ENCODE data around the gene DSG2.

The DSG2 gene

DNA sequence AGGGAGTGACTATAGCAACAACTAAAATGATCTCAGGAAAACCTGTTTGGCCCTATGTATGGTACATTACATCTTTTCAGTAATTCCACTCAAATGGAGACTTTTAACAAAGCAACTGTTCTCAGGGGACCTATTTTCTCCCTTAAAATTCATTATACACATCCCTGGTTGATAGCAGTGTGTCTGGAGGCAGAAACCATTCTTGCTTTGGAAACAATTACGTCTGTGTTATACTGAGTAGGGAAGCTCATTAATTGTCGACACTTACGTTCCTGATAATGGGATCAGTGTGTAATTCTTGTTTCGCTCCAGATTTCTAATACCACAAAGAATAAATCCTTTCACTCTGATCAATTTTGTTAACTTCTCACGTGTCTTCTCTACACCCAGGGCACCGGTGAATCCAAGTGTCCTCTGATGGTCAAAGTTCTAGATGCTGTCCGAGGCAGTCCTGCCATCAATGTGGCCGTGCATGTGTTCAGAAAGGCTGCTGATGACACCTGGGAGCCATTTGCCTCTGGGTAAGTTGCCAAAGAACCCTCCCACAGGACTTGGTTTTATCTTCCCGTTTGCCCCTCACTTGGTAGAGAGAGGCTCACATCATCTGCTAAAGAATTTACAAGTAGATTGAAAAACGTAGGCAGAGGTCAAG, 94.7 kb downstream of the DSG2 start:
- DNase-seq, result no peak

DNA sequence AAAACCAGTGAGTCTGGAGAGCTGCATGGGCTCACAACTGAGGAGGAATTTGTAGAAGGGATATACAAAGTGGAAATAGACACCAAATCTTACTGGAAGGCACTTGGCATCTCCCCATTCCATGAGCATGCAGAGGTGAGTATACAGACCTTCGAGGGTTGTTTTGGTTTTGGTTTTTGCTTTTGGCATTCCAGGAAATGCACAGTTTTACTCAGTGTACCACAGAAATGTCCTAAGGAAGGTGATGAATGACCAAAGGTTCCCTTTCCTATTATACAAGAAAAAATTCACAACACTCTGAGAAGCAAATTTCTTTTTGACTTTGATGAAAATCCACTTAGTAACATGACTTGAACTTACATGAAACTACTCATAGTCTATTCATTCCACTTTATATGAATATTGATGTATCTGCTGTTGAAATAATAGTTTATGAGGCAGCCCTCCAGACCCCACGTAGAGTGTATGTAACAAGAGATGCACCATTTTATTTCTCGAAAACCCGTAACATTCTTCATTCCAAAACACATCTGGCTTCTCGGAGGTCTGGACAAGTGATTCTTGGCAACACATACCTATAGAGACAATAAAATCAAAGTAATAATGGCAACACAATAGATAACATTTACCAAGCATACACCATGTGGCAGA, 97.3 kb downstream of the DSG2 start:
- DNase-seq, result no peak

DNA sequence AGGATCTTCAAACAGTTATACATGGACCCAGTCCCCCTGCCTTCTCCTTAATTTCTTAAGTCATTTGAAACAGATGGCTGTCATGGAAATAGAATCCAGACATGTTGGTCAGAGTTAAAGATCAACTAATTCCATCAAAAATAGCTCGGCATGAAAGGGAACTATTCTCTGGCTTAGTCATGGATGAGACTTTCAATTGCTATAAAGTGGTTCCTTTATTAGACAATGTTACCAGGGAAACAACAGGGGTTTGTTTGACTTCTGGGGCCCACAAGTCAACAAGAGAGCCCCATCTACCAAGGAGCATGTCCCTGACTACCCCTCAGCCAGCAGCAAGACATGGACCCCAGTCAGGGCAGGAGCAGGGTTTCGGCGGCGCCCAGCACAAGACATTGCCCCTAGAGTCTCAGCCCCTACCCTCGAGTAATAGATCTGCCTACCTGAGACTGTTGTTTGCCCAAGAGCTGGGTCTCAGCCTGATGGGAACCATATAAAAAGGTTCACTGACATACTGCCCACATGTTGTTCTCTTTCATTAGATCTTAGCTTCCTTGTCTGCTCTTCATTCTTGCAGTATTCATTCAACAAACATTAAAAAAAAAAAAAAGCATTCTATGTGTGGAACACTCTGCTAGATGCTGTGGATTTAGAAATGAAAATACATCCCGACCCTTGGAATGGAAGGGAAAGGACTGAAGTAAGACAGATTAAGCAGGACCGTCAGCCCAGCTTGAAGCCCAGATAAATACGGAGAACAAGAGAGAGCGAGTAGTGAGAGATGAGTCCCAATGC, 98.3 kb downstream of the DSG2 start:
- no peak for DNase-seq

DNA sequence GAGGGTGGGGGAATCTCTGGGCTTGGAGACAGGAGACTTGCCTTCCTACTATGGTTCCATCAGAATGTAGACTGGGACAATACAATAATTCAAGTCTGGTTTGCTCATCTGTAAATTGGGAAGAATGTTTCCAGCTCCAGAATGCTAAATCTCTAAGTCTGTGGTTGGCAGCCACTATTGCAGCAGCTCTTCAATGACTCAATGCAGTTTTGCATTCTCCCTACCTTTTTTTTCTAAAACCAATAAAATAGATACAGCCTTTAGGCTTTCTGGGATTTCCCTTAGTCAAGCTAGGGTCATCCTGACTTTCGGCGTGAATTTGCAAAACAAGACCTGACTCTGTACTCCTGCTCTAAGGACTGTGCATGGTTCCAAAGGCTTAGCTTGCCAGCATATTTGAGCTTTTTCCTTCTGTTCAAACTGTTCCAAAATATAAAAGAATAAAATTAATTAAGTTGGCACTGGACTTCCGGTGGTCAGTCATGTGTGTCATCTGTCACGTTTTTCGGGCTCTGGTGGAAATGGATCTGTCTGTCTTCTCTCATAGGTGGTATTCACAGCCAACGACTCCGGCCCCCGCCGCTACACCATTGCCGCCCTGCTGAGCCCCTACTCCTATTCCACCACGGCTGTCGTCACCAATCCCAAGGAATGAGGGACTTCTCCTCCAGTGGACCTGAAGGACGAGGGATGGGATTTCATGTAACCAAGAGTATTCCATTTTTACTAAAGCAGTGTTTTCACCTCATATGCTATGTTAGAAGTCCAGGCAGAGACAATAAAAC, 100.2 kb downstream of the DSG2 start:
- DNase-seq, result no peak
